GM12878 (cell line): ENCODE results near the gene PCDHGC4.

ENCODE experiments used
- CHD2 ChIP-seq: IDR thresholded peaks from 2 replicates; pipeline ENCODE4 v1.6.1; 2011; ENCODE audit warnings: low read depth, low read length, improper control_type of control experiment, borderline replicate concordance
- PML ChIP-seq: IDR thresholded peaks from 2 replicates; pipeline ENCODE4 v1.6.1; 2012; ENCODE audit warnings: low read length, inconsistent platforms
- SREBF1 ChIP-seq: IDR thresholded peaks from 2 replicates; pipeline ENCODE4 v1.6.1; 2012; ENCODE audit warnings: mild to moderate bottlenecking, low read length
- TF ChIP-seq, protein P1 (sequence below), 3 experiments: IDR thresholded peaks in 2 of 3; conservative IDR thresholded peaks in 1 of 3; 2 replicates each; pipeline ENCODE4 v1.5.1; 2011; ENCODE audit warnings: low read depth in 3 of 3, low read length in 3 of 3, mild to moderate bottlenecking in 3 of 3, control low read depth in 2 of 3, moderate library complexity in 2 of 3, inconsistent platforms in 1 of 3, mixed read lengths in 1 of 3; ENCODE audit not compliant: control insufficient read depth in 2 of 3, insufficient read depth in 1 of 3; ENCODE audit errors: extremely low read depth in 1 of 3
- TF ChIP-seq, protein P2 (sequence below): IDR thresholded peaks from 2 replicates; pipeline ENCODE4 v1.6.1; 2012; ENCODE audit warnings: mild to moderate bottlenecking, low read depth, low read length
- TF ChIP-seq, protein P3 (sequence below): IDR thresholded peaks from 2 replicates; pipeline ENCODE4 v1.6.1; 2012; ENCODE audit warnings: improper control_type of control experiment, low read depth, low read length; ENCODE audit not compliant: insufficient replicate concordance
- TF ChIP-seq, protein P4 (sequence below): IDR thresholded peaks from 2 replicates; pipeline ENCODE4 v1.6.1; 2011; ENCODE audit warnings: low read depth, low read length, improper control_type of control experiment, borderline replicate concordance

DNA sequence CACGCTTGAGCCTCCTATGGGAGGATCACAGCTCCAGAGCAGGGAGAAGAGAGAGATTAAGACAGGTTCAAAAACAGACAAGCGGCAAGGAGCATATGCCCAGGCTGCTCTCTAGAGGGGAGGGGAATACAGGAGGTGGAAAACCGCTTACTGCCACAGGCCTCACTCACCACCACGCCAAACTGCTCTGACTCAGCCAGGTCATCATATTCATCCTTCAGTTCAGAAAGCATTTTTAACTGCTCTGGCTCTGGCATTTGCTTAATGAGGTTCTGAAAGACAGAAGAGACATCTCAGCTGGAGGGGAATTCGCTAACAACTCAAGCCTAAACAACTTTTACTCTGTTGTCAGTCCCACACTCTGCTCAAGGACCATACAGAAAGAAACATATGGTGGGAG, 44.2 kb downstream of the PCDHGC4 start:
- TF ChIP-seq, protein P1, sequence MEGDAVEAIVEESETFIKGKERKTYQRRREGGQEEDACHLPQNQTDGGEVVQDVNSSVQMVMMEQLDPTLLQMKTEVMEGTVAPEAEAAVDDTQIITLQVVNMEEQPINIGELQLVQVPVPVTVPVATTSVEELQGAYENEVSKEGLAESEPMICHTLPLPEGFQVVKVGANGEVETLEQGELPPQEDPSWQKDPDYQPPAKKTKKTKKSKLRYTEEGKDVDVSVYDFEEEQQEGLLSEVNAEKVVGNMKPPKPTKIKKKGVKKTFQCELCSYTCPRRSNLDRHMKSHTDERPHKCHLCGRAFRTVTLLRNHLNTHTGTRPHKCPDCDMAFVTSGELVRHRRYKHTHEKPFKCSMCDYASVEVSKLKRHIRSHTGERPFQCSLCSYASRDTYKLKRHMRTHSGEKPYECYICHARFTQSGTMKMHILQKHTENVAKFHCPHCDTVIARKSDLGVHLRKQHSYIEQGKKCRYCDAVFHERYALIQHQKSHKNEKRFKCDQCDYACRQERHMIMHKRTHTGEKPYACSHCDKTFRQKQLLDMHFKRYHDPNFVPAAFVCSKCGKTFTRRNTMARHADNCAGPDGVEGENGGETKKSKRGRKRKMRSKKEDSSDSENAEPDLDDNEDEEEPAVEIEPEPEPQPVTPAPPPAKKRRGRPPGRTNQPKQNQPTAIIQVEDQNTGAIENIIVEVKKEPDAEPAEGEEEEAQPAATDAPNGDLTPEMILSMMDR (IDR thresholded peaks at IDR 0.05 in 2 of 3, conservative IDR thresholded peaks at IDR 0.05 in 1 of 3; ENCODE audit: control insufficient read depth in 2 of 3, extremely low read depth in 1 of 3, insufficient read depth in 1 of 3, low read depth in 3 of 3, low read length in 3 of 3), result no peak
- TF ChIP-seq, protein P2, sequence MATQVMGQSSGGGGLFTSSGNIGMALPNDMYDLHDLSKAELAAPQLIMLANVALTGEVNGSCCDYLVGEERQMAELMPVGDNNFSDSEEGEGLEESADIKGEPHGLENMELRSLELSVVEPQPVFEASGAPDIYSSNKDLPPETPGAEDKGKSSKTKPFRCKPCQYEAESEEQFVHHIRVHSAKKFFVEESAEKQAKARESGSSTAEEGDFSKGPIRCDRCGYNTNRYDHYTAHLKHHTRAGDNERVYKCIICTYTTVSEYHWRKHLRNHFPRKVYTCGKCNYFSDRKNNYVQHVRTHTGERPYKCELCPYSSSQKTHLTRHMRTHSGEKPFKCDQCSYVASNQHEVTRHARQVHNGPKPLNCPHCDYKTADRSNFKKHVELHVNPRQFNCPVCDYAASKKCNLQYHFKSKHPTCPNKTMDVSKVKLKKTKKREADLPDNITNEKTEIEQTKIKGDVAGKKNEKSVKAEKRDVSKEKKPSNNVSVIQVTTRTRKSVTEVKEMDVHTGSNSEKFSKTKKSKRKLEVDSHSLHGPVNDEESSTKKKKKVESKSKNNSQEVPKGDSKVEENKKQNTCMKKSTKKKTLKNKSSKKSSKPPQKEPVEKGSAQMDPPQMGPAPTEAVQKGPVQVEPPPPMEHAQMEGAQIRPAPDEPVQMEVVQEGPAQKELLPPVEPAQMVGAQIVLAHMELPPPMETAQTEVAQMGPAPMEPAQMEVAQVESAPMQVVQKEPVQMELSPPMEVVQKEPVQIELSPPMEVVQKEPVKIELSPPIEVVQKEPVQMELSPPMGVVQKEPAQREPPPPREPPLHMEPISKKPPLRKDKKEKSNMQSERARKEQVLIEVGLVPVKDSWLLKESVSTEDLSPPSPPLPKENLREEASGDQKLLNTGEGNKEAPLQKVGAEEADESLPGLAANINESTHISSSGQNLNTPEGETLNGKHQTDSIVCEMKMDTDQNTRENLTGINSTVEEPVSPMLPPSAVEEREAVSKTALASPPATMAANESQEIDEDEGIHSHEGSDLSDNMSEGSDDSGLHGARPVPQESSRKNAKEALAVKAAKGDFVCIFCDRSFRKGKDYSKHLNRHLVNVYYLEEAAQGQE, result no peak
- TF ChIP-seq, protein P3, sequence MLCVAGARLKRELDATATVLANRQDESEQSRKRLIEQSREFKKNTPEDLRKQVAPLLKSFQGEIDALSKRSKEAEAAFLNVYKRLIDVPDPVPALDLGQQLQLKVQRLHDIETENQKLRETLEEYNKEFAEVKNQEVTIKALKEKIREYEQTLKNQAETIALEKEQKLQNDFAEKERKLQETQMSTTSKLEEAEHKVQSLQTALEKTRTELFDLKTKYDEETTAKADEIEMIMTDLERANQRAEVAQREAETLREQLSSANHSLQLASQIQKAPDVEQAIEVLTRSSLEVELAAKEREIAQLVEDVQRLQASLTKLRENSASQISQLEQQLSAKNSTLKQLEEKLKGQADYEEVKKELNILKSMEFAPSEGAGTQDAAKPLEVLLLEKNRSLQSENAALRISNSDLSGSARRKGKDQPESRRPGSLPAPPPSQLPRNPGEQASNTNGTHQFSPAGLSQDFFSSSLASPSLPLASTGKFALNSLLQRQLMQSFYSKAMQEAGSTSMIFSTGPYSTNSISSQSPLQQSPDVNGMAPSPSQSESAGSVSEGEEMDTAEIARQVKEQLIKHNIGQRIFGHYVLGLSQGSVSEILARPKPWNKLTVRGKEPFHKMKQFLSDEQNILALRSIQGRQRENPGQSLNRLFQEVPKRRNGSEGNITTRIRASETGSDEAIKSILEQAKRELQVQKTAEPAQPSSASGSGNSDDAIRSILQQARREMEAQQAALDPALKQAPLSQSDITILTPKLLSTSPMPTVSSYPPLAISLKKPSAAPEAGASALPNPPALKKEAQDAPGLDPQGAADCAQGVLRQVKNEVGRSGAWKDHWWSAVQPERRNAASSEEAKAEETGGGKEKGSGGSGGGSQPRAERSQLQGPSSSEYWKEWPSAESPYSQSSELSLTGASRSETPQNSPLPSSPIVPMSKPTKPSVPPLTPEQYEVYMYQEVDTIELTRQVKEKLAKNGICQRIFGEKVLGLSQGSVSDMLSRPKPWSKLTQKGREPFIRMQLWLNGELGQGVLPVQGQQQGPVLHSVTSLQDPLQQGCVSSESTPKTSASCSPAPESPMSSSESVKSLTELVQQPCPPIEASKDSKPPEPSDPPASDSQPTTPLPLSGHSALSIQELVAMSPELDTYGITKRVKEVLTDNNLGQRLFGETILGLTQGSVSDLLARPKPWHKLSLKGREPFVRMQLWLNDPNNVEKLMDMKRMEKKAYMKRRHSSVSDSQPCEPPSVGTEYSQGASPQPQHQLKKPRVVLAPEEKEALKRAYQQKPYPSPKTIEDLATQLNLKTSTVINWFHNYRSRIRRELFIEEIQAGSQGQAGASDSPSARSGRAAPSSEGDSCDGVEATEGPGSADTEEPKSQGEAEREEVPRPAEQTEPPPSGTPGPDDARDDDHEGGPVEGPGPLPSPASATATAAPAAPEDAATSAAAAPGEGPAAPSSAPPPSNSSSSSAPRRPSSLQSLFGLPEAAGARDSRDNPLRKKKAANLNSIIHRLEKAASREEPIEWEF, result no peak
- TF ChIP-seq, protein P4, sequence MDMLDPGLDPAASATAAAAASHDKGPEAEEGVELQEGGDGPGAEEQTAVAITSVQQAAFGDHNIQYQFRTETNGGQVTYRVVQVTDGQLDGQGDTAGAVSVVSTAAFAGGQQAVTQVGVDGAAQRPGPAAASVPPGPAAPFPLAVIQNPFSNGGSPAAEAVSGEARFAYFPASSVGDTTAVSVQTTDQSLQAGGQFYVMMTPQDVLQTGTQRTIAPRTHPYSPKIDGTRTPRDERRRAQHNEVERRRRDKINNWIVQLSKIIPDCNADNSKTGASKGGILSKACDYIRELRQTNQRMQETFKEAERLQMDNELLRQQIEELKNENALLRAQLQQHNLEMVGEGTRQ, result no peak
- no peak for TF ChIP-seq SREBF1
- no peak for TF ChIP-seq CHD2
- no peak for TF ChIP-seq PML
